GM12874 (cell line): ENCODE measurements around the gene HDAC11.

ENCODE experiments used
- CTCF ChIP-seq: IDR thresholded peaks from 2 replicates; pipeline ENCODE4 v1.5.1; 2011; ENCODE audit warnings: low read depth, mild to moderate bottlenecking, control low read depth, low read length, moderate library complexity; ENCODE audit not compliant: insufficient read depth

Gene HDAC11

GRCh38 chr3:13524979-13525669, 45.0 kb downstream of the HDAC11 start:
- no peak for TF ChIP-seq CTCF

GRCh38 chr3:13525827-13526625, 45.9 kb downstream of the HDAC11 start:
- no peak for TF ChIP-seq CTCF

GRCh38 chr3:13526626-13526949, 46.5 kb downstream of the HDAC11 start:
- no peak for TF ChIP-seq CTCF

GRCh38 chr3:13528217-13528867, 48.2 kb downstream of the HDAC11 start:
- no peak for TF ChIP-seq CTCF

- TF ChIP-seq CTCF: no peak
Observed at GRCh38 chr3:13529196-13530112, 49.3 kb downstream of the HDAC11 start.

GRCh38 chr3:13530241-13531009, 50.3 kb downstream of the HDAC11 start:
- TF ChIP-seq CTCF: no peak
